ENCODE results near the gene VEGFA. TPM values are rescaled to one million over a fixed set of nuclear protein-coding genes. Genes with fewer than 3 reads are reported as not detected.

The VEGFA gene
- polyA plus RNA-seq, 1 donor from 2014 or later = 7.3 TPM

GRCh38 chr6:43747784-43748183 lies 22.2 kb upstream of the VEGFA start:
- Histone ChIP-seq H3K79me2 (replicated peaks; ENCODE audit: insufficient read depth, low read length) (no peaks in the 10 kb centered on the region), H3K27me3 (ENCODE audit: insufficient read depth, low read depth, low read length) (no peaks in the 10 kb centered on the region), H4K20me1 (ENCODE audit: insufficient read depth) (no peaks in the 10 kb centered on the region), H3K4me3 (ENCODE audit: low read length) (no peak overlapping the region), H3K9ac (ENCODE audit: low read length) (no peak overlapping the region), H2AFZ (ENCODE audit: low read depth, low read length) (no peak overlapping the region), H3F3A (ENCODE audit: insufficient read depth, low read length, poor library complexity, severe bottlenecking) (no peaks in the 10 kb centered on the region), H3K36me3 (ENCODE audit: insufficient read depth, low read length) (no peaks in the 10 kb centered on the region), H3K27ac (ENCODE audit: low read length) (no peak overlapping the region), H3K4me2 (ENCODE audit: low read length) (no peak overlapping the region), H3K9me2 (ENCODE audit: insufficient read depth, low read length) (no peaks in the 10 kb centered on the region), H3K9me3 (ENCODE audit: low read length) (no peaks in the 10 kb centered on the region)
- no peak for TF ChIP-seq CTCF (IDR thresholded peaks at IDR 0.05; ENCODE audit: poor library complexity, severe bottlenecking)
- TF ChIP-seq SMC3 (conservative IDR thresholded peaks at IDR 0.05; ENCODE audit: poor library complexity) = no peak
- no peak for TF ChIP-seq MXI1 (conservative IDR thresholded peaks at IDR 0.05; ENCODE audit: poor library complexity, severe bottlenecking)
- no peak for TF ChIP-seq EP300 (conservative IDR thresholded peaks at IDR 0.05; ENCODE audit: poor library complexity, severe bottlenecking)
- TF ChIP-seq EZH2 (IDR thresholded peaks at IDR 0.05; ENCODE audit: borderline replicate concordance, insufficient read depth, low read length, poor library complexity, severe bottlenecking) = no peak

- H3K9me3 ChIP-seq (ENCODE audit: low read length) = no peaks in the 10 kb centered on the region
- no peak overlapping the region for H2AFZ ChIP-seq (ENCODE audit: low read depth, low read length)
- H4K20me1 ChIP-seq (ENCODE audit: insufficient read depth) = no peaks in the 10 kb centered on the region
- H3K27ac ChIP-seq (ENCODE audit: low read length) = no peak overlapping the region
- no peaks in the 10 kb centered on the region for H3K9me2 ChIP-seq (ENCODE audit: insufficient read depth, low read length)
- TF ChIP-seq TAF1 (IDR thresholded peaks at IDR 0.05; ENCODE audit: low read depth) = no peak
- TF ChIP-seq SMC3 (conservative IDR thresholded peaks at IDR 0.05; ENCODE audit: poor library complexity) = no peak
- no peak for TF ChIP-seq EP300 (conservative IDR thresholded peaks at IDR 0.05; ENCODE audit: poor library complexity, severe bottlenecking)
- no peak for TF ChIP-seq MXI1 (conservative IDR thresholded peaks at IDR 0.05; ENCODE audit: poor library complexity, severe bottlenecking)
- TF ChIP-seq RAD21 (conservative IDR thresholded peaks at IDR 0.05) = no peak
- TF ChIP-seq POLR2AphosphoS5 (IDR thresholded peaks at IDR 0.05) = no peak
- no peak for TF ChIP-seq EZH2 (IDR thresholded peaks at IDR 0.05; ENCODE audit: borderline replicate concordance, insufficient read depth, low read length, poor library complexity, severe bottlenecking)
- TF ChIP-seq CTCF (IDR thresholded peaks at IDR 0.05; ENCODE audit: poor library complexity, severe bottlenecking) = no peak
- TF ChIP-seq REST (IDR thresholded peaks at IDR 0.05; ENCODE audit: borderline replicate concordance) = no peak
- H3K4me2 ChIP-seq (ENCODE audit: low read length) = no peak overlapping the region
- H3K9ac ChIP-seq (ENCODE audit: low read length) = no peak overlapping the region
- H3F3A ChIP-seq (ENCODE audit: insufficient read depth, low read length, poor library complexity, severe bottlenecking) = no peaks in the 10 kb centered on the region
- H3K4me3 ChIP-seq (ENCODE audit: low read length) = no peak overlapping the region
- no peaks in the 10 kb centered on the region for H3K79me2 ChIP-seq (replicated peaks; ENCODE audit: insufficient read depth, low read length)
- no peaks in the 10 kb centered on the region for H3K36me3 ChIP-seq (ENCODE audit: insufficient read depth, low read length)
- H3K27me3 ChIP-seq (ENCODE audit: insufficient read depth, low read depth, low read length) = no peaks in the 10 kb centered on the region
Measured at GRCh38 chr6:43748765-43749164, 21.2 kb upstream of the VEGFA start.

Data from neural cell (in vitro differentiated cells).